Measurements from ENCODE around the gene HSPB8.

Gene HSPB8

DNA sequence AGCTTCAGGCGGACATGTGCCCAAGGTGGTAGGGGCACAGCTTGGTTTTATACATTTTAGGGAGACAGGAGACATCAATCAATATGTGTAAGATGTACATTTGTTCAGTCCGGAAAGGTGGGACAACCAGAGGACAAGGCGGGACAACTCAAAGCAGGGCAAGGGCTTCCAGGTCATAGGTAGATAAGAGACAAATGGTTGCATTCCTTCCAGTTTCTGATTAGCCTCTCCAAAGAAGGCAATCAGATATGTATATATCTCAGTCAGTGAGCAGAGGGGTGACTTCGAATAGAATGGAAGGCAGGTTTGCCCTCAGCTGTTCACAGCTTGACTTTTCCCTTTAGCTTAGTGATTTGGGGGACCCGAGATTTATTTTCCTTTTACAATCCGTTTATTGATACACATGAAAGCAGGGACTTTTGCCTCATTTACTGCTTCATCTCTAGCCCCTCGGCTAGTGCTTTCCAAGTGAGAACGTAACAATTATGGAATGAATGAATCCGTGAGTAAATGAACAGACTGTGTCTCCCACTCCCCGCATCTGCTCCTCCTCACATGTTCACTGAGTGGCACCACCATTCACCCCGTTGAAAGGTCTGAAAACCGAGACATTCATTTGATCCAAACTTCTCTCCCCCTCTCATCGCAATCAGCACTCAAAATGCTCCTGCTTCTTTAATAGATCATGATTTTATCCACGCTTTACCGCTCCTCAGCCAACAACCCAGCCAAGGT lies 6.9 kb upstream of the HSPB8 start:
- no peak for DNase-seq

GRCh38 chr12:119175081-119175480 lies 3.6 kb upstream of the HSPB8 start:
- DNase-seq, result no peak

DNA sequence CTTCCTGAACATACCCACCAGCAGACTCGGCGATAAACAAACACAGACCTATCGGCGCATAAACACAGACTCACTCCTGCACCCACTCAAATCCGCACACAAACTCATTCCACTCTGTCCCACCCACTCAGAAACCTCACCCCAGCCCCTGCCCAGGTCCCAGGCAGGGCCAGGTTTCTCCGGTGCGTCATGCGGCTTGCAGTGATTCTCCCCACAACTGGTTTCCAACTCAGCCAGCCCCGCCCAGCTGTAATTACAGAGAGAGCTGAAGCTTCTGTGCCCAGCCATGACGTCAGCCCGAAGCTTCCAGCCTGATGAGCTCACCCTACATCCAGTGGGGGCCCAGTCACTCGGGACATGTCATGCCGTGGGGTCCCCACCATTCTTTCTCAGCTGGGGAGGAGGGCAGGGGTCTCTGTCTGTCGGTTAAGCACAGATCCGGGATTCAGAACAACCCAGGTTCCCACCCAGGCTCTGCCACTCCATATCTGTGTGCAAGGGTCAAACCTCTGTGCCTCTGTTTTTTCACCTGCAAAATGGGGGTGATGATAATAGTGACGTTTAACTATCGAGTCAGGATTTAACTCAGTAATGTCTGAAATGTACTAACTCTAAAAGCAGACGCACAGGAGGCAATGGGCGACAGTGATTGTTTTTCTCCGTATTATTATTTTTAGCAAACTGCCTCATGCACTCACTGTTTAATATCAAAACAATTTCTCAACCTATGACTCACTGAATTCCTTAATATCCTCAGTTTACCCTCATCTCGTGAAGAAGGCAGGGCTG lies 2.3 kb upstream of the HSPB8 start:
- peak; percentile 87 for DNase-seq

DNA sequence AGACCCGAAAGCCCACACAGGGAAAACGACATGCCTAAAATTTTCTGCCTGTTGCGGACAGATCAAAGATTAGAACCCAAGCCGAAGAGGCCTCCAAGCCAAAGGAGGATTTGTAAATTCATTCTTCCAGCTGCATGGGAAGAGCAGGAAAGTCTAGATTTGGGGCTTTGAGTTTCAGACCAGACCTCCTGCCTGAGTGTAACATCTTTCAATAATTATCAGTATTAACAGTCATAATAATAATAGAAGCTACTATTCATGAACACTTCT lies 1.7 kb upstream of the HSPB8 start:
- DNase-seq, result no peak

GRCh38 chr12:119177724-119178380 lies 879 bp upstream of the HSPB8 start:
- no peak for DNase-seq

GRCh38 chr12:119179335-119180021 lies 747 bp downstream of the HSPB8 start:
- DNase-seq, result no peak

GRCh38 chr12:119180380-119181040 lies 1.8 kb downstream of the HSPB8 start:
- DNase-seq, result peak; percentile 47

GRCh38 chr12:119181202-119181601 lies 2.5 kb downstream of the HSPB8 start:
- no peak for DNase-seq

- DNase-seq, result no peak
These were observed 3.2 kb downstream of the HSPB8 start for GRCh38 chr12:119181944-119182343.

DNA sequence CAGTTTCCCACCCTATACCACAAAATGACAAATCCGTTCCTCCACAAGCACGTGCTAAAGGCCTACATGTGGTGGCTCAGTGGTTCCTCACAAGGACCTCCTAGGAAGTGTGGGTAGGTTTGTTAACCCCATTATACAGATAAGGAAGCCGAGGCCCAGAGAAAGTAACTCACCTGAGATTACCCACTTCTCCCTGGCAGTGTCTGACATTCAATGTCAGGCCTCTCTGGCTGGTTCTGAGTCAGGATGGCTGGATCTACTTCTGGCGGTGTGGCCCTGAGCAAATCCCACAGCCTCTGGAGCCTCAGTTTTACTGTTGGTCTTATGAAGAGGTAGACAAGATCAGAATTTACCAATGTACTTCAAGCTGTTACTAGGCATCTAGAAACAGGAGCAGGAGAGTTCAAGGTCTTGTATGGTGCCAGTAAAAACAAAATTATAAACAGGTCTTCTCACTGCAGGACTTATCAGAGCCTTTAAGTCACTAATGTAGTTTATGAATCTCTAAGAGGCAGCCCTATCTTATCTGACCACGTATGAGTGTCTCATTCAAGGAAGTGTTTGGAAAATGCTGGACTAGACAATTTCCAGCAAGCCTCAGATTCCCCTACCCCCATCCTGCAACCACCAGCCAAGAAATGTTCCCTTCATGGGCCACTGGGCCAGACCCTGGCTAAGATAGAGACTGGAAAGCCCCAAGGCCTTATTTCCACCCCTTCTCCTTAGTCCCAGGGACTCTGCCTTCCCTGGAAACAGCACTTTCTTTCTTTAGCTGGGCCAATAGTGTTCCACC lies 4.2 kb downstream of the HSPB8 start:
- no peak for DNase-seq

GRCh38 chr12:119183942-119184695 lies 5.4 kb downstream of the HSPB8 start:
- DNase-seq, result no peak

DNA sequence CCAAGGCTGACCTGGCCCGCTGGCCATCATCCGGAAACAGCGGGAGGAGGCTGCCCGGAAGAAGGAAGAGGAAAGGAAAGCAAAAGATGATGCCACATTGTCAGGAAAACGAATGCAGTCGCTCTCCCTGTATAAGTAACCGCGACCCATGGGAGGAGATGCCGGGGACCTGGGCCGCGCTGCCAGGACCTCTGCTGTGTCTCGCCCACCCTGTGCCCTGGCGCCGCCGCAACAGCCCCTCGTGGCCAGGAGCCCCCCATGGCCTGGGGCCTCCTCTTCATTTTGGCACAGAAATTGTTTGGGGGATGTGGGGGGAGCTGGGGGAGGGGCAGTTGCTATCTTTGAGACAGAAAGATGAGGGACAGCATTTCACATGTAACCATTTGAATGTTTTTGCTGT lies 16.5 kb downstream of the HSPB8 start:
- DNase-seq, result no peak

DNA sequence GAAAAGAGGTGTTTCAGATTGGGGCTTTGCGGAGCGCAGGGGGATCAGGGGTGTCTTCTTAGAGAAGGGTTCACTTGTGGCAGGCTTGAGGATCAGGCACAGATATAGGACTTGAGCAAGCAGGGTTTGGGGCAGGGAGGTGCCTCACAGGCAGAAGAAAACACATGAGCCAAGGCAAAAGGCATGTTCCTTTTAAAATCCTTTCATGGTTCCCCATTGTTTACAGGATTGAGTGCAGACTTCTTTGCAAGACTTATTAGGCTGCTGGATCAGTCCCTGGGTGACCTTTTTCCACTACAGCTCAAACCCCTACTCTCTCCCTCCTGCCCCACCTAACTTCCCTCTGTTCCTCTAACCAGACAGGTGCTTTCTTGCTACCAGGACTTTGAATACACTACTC lies 19.7 kb downstream of the HSPB8 start:
- DNase-seq, result no peak

- no peak for DNase-seq
These were observed 21.9 kb downstream of the HSPB8 start for GRCh38 chr12:119200601-119201000.

DNA sequence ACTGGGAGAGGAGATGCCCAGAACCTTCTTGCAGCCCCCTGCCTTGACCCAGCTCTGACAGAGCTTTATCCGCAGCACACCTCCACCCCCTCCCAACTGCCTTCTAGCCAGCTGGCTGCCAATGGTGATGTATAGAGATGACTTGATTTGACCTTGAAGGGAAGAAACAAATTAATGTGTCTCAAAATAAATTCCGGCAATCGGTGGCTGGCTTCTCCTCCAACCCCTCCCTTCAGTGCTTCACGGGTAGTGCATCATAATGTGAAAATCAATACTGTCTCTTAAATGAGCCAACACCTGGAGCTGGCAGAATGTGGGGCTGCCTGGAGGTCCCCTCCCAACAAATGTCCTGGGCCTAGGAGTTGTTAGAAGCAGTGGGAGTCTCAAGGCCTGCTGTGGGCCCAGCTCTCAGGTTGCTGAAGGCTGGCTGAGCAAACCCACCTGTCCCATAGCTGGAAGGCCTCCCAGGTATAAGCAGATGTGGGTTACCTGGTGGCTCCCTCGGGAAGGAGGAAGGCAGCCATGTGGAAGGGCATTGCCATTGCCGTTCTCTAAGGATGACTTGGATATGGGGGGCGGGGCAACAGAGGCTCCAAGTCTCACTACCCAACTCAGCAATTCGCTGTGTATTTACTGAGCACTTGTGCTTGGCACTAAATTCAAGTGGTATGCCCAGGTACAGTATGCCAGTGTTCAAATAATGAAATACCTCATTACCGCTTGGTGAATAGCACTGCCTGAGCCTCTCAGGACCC lies 23.2 kb downstream of the HSPB8 start:
- no peak for DNase-seq

- DNase-seq, result no peak
These were observed 23.8 kb downstream of the HSPB8 start for GRCh38 chr12:119202544-119202943.

GRCh38 chr12:119204131-119204530 lies 25.4 kb downstream of the HSPB8 start:
- peak; percentile 60 for DNase-seq

DNA sequence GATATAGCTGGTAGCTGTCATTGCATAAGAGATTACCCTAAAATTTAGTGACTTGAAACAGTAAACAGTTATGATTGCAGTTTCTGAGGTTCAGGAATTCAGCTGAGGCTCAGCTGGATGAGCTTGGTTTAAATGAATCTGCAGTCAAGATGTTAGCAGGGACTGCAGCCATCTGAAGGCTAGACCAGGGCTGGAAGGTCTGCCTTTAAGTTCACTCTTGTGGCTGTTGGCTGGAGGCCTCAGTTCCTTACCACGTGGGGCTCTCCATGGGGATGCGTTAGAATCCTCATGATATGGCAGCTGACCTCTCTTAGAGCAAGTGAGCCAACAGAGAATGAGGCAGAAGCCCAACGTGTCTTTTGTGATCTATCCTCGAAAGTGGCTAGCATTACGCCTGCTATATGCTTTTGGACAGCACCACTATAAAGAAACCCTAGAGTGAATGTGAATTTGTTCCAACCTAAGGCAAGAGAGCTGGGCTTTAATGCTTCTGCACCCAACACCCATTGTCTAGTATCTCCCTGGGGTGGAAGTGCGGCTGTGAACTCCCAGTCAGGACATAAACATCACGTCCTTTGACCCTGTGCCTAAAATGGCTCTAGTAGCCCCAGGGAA lies 26.0 kb downstream of the HSPB8 start:
- peak; percentile 48 for DNase-seq

DNA sequence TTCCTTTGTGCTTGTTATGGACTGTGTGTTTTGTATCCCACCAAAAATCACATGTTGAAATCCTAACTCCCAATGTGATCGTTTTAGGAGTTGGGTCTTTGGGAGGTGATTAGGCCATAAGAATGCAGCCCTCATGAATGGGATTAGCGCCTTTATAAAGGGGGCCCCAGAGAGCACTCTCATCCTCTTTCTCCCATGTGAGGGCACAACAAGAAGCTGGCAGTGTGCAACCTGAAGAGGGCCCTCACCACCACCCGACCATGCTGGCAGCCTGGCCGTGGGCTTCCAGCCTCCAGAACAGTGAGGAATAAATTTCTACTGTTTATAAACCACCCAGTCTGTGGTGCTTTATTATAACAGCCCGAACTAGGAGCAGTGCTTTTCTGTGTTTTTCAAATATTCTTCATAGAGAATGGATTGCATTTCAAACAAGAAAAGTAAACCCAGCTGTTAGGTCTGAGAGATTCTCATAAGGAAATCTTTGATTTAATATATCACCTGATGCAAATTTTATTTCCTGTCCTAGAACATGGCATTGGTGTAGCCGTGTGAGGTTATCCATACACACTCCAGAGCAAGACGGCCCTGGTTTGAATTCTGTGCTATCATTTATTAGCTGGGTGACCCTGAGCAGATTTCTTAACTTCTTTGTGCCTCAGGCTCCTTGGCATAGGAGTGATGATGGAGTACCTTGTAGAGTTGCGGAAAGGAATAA lies 27.8 kb downstream of the HSPB8 start:
- no peak for DNase-seq

All from right hindlimb (tissue), 1 donor.